ENCODE results near the gene MRAP. TPM values are rescaled to one million over a fixed set of nuclear protein-coding genes. Genes with fewer than 3 reads are reported as not detected.

The MRAP gene
- polyA plus RNA-seq, 2 of the 4 experiments (the other 2 are of a cell fraction), result not detected

DNA sequence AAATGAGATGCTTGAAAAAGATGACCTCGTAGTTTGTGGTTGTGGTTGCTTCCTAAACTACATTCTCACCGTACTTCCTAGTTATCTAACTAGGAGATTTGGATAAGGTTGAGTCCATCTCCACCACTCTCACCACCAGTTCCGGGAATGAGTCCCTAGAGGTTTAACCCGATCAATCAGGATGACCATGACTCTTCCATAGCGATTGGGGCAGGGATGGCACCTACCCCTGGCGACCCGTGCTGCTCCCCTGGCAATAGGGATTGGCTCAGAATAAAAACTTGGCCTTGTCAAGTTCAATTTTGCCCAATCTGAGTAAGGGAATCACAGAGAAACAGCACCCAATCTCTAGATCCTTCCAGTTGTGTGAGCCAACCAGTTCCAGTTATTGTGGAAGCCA, 17.1 kb upstream of the MRAP start:
- ATAC-seq, result no peak
- no peaks in the 10 kb centered on the region for H3K9me3 ChIP-seq
- H3K4me1 ChIP-seq, result 0 out of 3 replicates have a peak, but pooled peaks cover 14% of the 10 kb centered on the region
- WGBS (ENCODE audit: missing lambda C conversion rate), result 90% methylated on average over 7 of the region's 7 CpGs
- H3K27ac ChIP-seq, result no peak overlapping the region
- no peak overlapping the region for H3K4me3 ChIP-seq
- ChIA-PET POLR2A (no interaction called here), CTCF (no interaction called here)
- FAIRE-seq, result no peak
- TF ChIP-seq, protein P1, sequence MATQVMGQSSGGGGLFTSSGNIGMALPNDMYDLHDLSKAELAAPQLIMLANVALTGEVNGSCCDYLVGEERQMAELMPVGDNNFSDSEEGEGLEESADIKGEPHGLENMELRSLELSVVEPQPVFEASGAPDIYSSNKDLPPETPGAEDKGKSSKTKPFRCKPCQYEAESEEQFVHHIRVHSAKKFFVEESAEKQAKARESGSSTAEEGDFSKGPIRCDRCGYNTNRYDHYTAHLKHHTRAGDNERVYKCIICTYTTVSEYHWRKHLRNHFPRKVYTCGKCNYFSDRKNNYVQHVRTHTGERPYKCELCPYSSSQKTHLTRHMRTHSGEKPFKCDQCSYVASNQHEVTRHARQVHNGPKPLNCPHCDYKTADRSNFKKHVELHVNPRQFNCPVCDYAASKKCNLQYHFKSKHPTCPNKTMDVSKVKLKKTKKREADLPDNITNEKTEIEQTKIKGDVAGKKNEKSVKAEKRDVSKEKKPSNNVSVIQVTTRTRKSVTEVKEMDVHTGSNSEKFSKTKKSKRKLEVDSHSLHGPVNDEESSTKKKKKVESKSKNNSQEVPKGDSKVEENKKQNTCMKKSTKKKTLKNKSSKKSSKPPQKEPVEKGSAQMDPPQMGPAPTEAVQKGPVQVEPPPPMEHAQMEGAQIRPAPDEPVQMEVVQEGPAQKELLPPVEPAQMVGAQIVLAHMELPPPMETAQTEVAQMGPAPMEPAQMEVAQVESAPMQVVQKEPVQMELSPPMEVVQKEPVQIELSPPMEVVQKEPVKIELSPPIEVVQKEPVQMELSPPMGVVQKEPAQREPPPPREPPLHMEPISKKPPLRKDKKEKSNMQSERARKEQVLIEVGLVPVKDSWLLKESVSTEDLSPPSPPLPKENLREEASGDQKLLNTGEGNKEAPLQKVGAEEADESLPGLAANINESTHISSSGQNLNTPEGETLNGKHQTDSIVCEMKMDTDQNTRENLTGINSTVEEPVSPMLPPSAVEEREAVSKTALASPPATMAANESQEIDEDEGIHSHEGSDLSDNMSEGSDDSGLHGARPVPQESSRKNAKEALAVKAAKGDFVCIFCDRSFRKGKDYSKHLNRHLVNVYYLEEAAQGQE (IDR thresholded peaks at IDR 0.05), result no peak
- TF ChIP-seq, protein P2, sequence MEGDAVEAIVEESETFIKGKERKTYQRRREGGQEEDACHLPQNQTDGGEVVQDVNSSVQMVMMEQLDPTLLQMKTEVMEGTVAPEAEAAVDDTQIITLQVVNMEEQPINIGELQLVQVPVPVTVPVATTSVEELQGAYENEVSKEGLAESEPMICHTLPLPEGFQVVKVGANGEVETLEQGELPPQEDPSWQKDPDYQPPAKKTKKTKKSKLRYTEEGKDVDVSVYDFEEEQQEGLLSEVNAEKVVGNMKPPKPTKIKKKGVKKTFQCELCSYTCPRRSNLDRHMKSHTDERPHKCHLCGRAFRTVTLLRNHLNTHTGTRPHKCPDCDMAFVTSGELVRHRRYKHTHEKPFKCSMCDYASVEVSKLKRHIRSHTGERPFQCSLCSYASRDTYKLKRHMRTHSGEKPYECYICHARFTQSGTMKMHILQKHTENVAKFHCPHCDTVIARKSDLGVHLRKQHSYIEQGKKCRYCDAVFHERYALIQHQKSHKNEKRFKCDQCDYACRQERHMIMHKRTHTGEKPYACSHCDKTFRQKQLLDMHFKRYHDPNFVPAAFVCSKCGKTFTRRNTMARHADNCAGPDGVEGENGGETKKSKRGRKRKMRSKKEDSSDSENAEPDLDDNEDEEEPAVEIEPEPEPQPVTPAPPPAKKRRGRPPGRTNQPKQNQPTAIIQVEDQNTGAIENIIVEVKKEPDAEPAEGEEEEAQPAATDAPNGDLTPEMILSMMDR (IDR thresholded peaks at IDR 0.05), result no peak
- TF ChIP-seq EHF (CRISPR knock-in tag; IDR thresholded peaks at IDR 0.05) (no peak), ZC3H11A (IDR thresholded peaks at IDR 0.05) (no peak), CHD4 (IDR thresholded peaks at IDR 0.05; ENCODE audit: borderline replicate concordance) (no peak), HOXA7 (CRISPR knock-in tag; IDR thresholded peaks at IDR 0.05) (no peak), HEYL (CRISPR knock-in tag; IDR thresholded peaks at IDR 0.05) (no peak), ESRRA (IDR thresholded peaks at IDR 0.05; ENCODE audit: borderline replicate concordance, low read length) (no peak)
- TF ChIP-seq, protein P3, sequence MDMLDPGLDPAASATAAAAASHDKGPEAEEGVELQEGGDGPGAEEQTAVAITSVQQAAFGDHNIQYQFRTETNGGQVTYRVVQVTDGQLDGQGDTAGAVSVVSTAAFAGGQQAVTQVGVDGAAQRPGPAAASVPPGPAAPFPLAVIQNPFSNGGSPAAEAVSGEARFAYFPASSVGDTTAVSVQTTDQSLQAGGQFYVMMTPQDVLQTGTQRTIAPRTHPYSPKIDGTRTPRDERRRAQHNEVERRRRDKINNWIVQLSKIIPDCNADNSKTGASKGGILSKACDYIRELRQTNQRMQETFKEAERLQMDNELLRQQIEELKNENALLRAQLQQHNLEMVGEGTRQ (IDR thresholded peaks at IDR 0.05), result no peak
- TF ChIP-seq, protein P4, sequence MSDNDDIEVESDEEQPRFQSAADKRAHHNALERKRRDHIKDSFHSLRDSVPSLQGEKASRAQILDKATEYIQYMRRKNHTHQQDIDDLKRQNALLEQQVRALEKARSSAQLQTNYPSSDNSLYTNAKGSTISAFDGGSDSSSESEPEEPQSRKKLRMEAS (IDR thresholded peaks at IDR 0.05), result no peak
- no peak overlapping the region for H3K4me2 ChIP-seq
- DNase-seq (ENCODE audit: low read depth in 1 of 2, low spot score in 1 of 2), result no peak

DNA sequence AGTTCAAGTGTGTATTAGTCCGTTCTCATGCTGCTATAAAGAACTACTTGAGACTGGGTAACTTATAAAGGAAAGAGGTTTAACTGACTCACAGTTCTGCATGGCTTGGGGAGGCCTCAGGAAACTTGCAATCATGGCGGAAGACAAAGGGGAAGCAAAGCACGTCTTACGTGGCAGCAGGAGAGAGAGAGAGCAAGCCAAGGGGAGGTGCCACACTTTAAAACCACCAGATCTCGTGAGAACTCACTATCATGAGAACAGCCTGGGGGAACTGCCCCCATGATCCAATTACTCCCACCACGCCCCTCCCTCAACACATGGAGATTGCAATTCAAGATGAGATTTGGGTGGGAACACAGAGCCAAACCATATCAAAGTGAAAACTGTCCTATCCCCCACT, 15.7 kb upstream of the MRAP start:
- ATAC-seq (no peak), DNase-seq (ENCODE audit: low read depth in 1 of 2, low spot score in 1 of 2) (no peak), FAIRE-seq (no peak)
- Histone ChIP-seq H3K9me3 (no peaks in the 10 kb centered on the region), H3K4me3 (no peak overlapping the region), H3K27ac (no peak overlapping the region), H3K4me2 (no peak overlapping the region), H3K4me1 (0 out of 3 replicates have a peak, but pooled peaks cover 6% of the 10 kb centered on the region)
- ChIA-PET CTCF (no interaction called here), POLR2A (no interaction called here)
- TF ChIP-seq POLR2A (IDR thresholded peaks at IDR 0.05; ENCODE audit: low read length) (no peak), ZNF302 (CRISPR knock-in tag; IDR thresholded peaks at IDR 0.05) (no peak), CHD2 (IDR thresholded peaks at IDR 0.05; ENCODE audit: low read length, partially characterized antibody) (no peak), RCOR1 (IDR thresholded peaks at IDR 0.05; ENCODE audit: low read depth, low read length) (no peak), NR3C1 (IDR thresholded peaks at IDR 0.05) (no peak), JUNB (IDR thresholded peaks at IDR 0.05) (no peak), MAZ (IDR thresholded peaks at IDR 0.05; ENCODE audit: borderline replicate concordance, low read depth, low read length) (no peak), TFCP2L1 (CRISPR knock-in tag; IDR thresholded peaks at IDR 0.05) (no peak)
- TF ChIP-seq, protein P5, sequence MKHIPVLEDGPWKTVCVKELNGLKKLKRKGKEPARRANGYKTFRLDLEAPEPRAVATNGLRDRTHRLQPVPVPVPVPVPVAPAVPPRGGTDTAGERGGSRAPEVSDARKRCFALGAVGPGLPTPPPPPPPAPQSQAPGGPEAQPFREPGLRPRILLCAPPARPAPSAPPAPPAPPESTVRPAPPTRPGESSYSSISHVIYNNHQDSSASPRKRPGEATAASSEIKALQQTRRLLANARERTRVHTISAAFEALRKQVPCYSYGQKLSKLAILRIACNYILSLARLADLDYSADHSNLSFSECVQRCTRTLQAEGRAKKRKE (CRISPR knock-in tag; IDR thresholded peaks at IDR 0.05; ENCODE audit: low read depth), result no peak
- WGBS (ENCODE audit: missing lambda C conversion rate), result 80% methylated on average over 6 of the region's 6 CpGs

Measured in A549 (cell line).